Fibroblast of lung (primary cell): ENCODE results near the gene COA1. TPM values are rescaled to one million over a fixed set of nuclear protein-coding genes. Genes with fewer than 3 reads are reported as not detected.

Experiments
- DNase-seq, 2 donors: peaks; one replicate each; pipeline versions ENCODE4 v3.0.0 to v3.0.0-alpha.2; 2010; ENCODE audit warnings: low read depth in 2 of 2
- H2AFZ ChIP-seq: 2 replicates; pipeline ENCODE4 v1.5.1; 2012; ENCODE audit warnings: low read length, control low read depth, inconsistent platforms
- H3K27ac ChIP-seq: 2 replicates; pipeline ENCODE4 v1.5.1; 2011; ENCODE audit warnings: low read length, control low read depth; ENCODE audit not compliant: insufficient read depth
- H3K27me3 ChIP-seq: 2 replicates; pipeline ENCODE4 v1.5.1; 2011; ENCODE audit warnings: mild to moderate bottlenecking, low read length; ENCODE audit not compliant: control insufficient read depth, insufficient read depth
- H3K36me3 ChIP-seq: 2 replicates; pipeline ENCODE4 v1.5.1; 2011; ENCODE audit warnings: low read length; ENCODE audit not compliant: control insufficient read depth, insufficient read depth
- H3K4me1 ChIP-seq: 2 replicates; pipeline ENCODE4 v1.5.1; 2011; ENCODE audit warnings: low read length; ENCODE audit not compliant: control insufficient read depth, insufficient read depth; ENCODE audit errors: extremely low read depth
- H3K4me2 ChIP-seq: 2 replicates; pipeline ENCODE4 v1.5.1; 2011; ENCODE audit warnings: low read length, control low read depth; ENCODE audit not compliant: insufficient read depth; ENCODE audit errors: extremely low read depth
- H3K4me3 ChIP-seq, 4 experiments: fragments of 200-600 bp in 1 of 4; sonication (generic) in 1 of 4; replicated peaks in 1 of 4; 2 replicates each; pipeline ENCODE4 v1.5.1; 2011 to 2016; ENCODE audit warnings: low read length in 4 of 4, low read depth in 3 of 4, mild to moderate bottlenecking in 3 of 4, control low read depth in 2 of 4, inconsistent platforms in 1 of 4, mixed read lengths in 1 of 4; ENCODE audit not compliant: insufficient read depth in 1 of 4; ENCODE audit errors: control extremely low read depth in 1 of 4
- H3K79me2 ChIP-seq: 2 replicates; pipeline ENCODE4 v1.5.1; 2012; ENCODE audit warnings: mild to moderate bottlenecking, low read length, inconsistent platforms; ENCODE audit not compliant: control insufficient read depth, insufficient read depth
- H3K9ac ChIP-seq: 2 replicates; pipeline ENCODE4 v1.5.1; 2011; ENCODE audit warnings: mild to moderate bottlenecking, low read length, control low read depth; ENCODE audit not compliant: insufficient read depth
- H3K9me3 ChIP-seq: 2 replicates; pipeline ENCODE4 v1.5.1; 2012; ENCODE audit warnings: low read depth, low read length; ENCODE audit not compliant: control insufficient read depth, insufficient read depth
- H4K20me1 ChIP-seq: 2 replicates; pipeline ENCODE4 v1.5.1; 2011; ENCODE audit warnings: low read length; ENCODE audit not compliant: control insufficient read depth, insufficient read depth; ENCODE audit errors: extremely low read depth
- CTCF ChIP-seq, 2 donors: IDR thresholded peaks in 1 of 2; conservative IDR thresholded peaks in 1 of 2; 1 replicate in 1 of 2; 2 replicates in 1 of 2; pipeline ENCODE4 v1.5.1; 2011 to 2012; ENCODE audit warnings: low read length in 2 of 2, control low read depth in 1 of 2, inconsistent platforms in 1 of 2, low read depth in 1 of 2, mild to moderate bottlenecking in 1 of 2
- EZH2 ChIP-seq: IDR thresholded peaks from 2 replicates; pipeline ENCODE4 v1.5.1; 2012; ENCODE audit warnings: low read length, control low read depth, mild to moderate bottlenecking; ENCODE audit errors: missing control alignments
- polyA plus RNA-seq, 2 donors: library from polyadenylated mRNA; depleted of rRNA in 1 of 2; stranded (reverse) in 1 of 2; unstranded in 1 of 2; fragments of >200 nt; gene quantifications; 2 replicates each; pipeline ENCODE4 v1.2.1, GENCODE V29; 2011 to 2012; ENCODE audit warnings: missing spikeins in 1 of 2
- total RNA-seq: library from RNA; depleted of rRNA; stranded (reverse); fragments of >200 nt; gene quantifications from 2 replicates; pipeline ENCODE4 v1.2.1, GENCODE V29; 2014

Gene COA1
- total and polyA plus RNA-seq, 2 donors (not counting 1 experiment from before 2014, with no cell fraction given), result 28.8 to 39.6 TPM

DNA sequence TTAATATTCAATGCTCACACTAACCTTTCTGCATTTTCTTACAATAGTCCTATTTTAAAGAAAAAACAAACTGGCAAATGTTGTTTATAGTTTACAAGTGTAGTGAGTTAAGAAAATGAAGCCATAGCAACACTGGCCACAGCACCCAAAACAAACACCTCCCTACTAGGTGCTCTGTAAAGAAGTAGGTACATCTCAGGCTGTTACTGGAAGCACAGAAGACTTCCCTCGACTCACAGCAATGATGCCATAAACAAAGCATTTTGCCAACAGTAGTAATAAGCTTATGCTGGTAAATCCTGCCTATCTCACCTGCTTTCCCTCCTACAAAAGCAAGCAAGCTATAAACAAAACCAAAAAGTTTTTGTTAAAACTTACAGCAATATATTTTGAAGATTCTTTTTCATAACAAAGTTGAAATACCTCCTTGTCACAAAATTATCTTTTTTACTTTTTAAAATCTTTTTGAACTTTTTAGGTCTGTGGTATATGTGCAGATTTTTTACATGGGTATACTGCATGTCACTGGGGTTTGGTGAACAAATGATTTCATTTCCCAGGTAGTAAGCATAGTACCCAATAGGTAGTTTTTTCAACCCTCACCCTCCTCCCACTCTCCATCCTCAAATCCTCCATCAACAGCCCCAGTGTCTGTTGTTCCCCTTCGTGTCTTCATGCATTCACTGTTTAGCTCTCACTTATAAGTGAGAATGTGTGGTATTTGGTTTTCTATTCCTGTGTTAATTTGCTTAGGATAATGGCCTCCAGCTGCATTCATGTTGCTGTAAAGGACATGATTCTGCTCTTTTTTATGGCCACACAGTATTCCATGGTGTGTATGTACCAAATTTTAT is 28.4 kb downstream of the COA1 start:
- Histone ChIP-seq H3K36me3 (no peaks in the 10 kb centered on the region), H3K4me2 (no peak overlapping the region), H3K79me2 (peaks cover 15% of the 10 kb centered on the region), H3K4me1 (peaks cover 4% of the 10 kb centered on the region), H3K9ac (no peak overlapping the region), H3K27ac (no peak overlapping the region), H4K20me1 (no peaks in the 10 kb centered on the region), H3K4me3 (no peak overlapping the region), H3K27me3 (no peaks in the 10 kb centered on the region), H3K9me3 (no peaks in the 10 kb centered on the region), H2AFZ (no peak overlapping the region)
- TF ChIP-seq EZH2, result no peak
- TF ChIP-seq CTCF (conservative IDR thresholded peaks at IDR 0.05 in 1 of 2, IDR thresholded peaks at IDR 0.05 in 1 of 2; ENCODE audit: low read depth in 1 of 2, low read length in 2 of 2), result no peak
- DNase-seq, result no peak

- no peak overlapping the region for H3K9ac ChIP-seq
These were observed 29.2 kb downstream of the COA1 start for GRCh38 chr7:43700059-43700501.

More at GRCh38 chr7:43700059-43700501, 29.2 kb downstream of the COA1 start:
- Histone ChIP-seq H3K4me1 (peaks cover 10% of the 10 kb centered on the region), H3K27me3 (no peaks in the 10 kb centered on the region), H4K20me1 (no peaks in the 10 kb centered on the region), H3K27ac (peak overlapping the region; percentile 22), H3K79me2 (peaks cover 20% of the 10 kb centered on the region), H3K9me3 (no peaks in the 10 kb centered on the region), H3K4me3 (no peak overlapping the region), H3K36me3 (no peaks in the 10 kb centered on the region), H2AFZ (no peak overlapping the region), H3K4me2 (peak overlapping the region; percentile 66)
- TF ChIP-seq EZH2, result no peak
- TF ChIP-seq CTCF (conservative IDR thresholded peaks at IDR 0.05 in 1 of 2, IDR thresholded peaks at IDR 0.05 in 1 of 2; ENCODE audit: low read depth in 1 of 2, low read length in 2 of 2), result peak; percentile 54 to 57
- peak; percentile 68 to 89 for DNase-seq
